ENCODE measurements around the gene B4GALT4.
"Not testable (repeated sequence)": the region's sequence is repeated elsewhere in the genome, so short reads cannot be mapped to it uniquely, and the experiment has no call there.

Gene B4GALT4

GRCh38 chr3:119279584-119280243, 39.0 kb upstream of the B4GALT4 start:
- H3K4me2 ChIP-seq (ENCODE audit: insufficient read depth, low read length, poor library complexity, severe bottlenecking) = no peak overlapping the region
- no peak overlapping the region for H3K4ac ChIP-seq (ENCODE audit: low read length)
- H3K9me3 ChIP-seq (replicated peaks in 1 of 2; ENCODE audit: control insufficient read depth in 2 of 2, insufficient read depth in 1 of 2, low read depth in 1 of 2, low read length in 2 of 2) = peaks cover 2 to 14% of the 10 kb centered on the region in 2 donors
- peak overlapping the region; percentile 67 for H2BK5ac ChIP-seq (ENCODE audit: low read length)
- H3K14ac ChIP-seq (ENCODE audit: low read length) = no peak overlapping the region
- no peaks in the 10 kb centered on the region for H3K27me3 ChIP-seq (ENCODE audit: control insufficient read depth in 3 of 3, insufficient read depth in 3 of 3, low read depth in 1 of 3, low read length in 3 of 3)
- H4K8ac ChIP-seq (ENCODE audit: low read depth, low read length) = no peak overlapping the region
- H3K9ac ChIP-seq (ENCODE audit: low read depth, low read length, poor library complexity) = no peak overlapping the region
- no peaks in the 10 kb centered on the region for H3K79me1 ChIP-seq (ENCODE audit: low read depth, low read length)
- H3K23ac ChIP-seq (ENCODE audit: low read depth, low read length, poor library complexity) = no peak overlapping the region
- H3K36me3 ChIP-seq (replicated peaks in 1 of 2; ENCODE audit: control insufficient read depth in 2 of 2, insufficient read depth in 2 of 2, low read length in 2 of 2) = no peaks in the 10 kb centered on the region
- DNase-seq (ENCODE audit: low spot score) = no peak
- peaks cover 10 to 11% of the 10 kb centered on the region in 2 donors for H3K4me1 ChIP-seq (ENCODE audit: control insufficient read depth in 2 of 2, insufficient read depth in 1 of 2, low read depth in 1 of 2, low read length in 2 of 2)
- no peak overlapping the region for H2AK5ac ChIP-seq (ENCODE audit: low read depth, low read length)
- H3K18ac ChIP-seq (ENCODE audit: low read length) = peak overlapping the region; percentile 87
- WGBS, 2 donors (ENCODE audit: extremely low coverage in 2 of 2, insufficient read length in 2 of 2, insufficient replicate concordance in 1 of 2) = no CpG with 5 or more reads among the region's 5 CpGs
- peak overlapping the region; percentile 93 for H2AFZ ChIP-seq (ENCODE audit: low read length)
- no peak overlapping the region for H3K4me3 ChIP-seq (ENCODE audit: low read length in 2 of 2)
- no peak overlapping the region for H4K91ac ChIP-seq (ENCODE audit: low read depth, low read length, poor library complexity)
- peak overlapping the region; percentile 33 for H2BK12ac ChIP-seq (ENCODE audit: low read length)
- H3K27ac ChIP-seq (replicated peaks; ENCODE audit: low read length) = peak overlapping the region; percentile 71
- no peak overlapping the region for H2BK15ac ChIP-seq (ENCODE audit: low read length)
- H2BK120ac ChIP-seq (ENCODE audit: low read depth, low read length) = peak overlapping the region; percentile 2

- peak; percentile 56 for DNase-seq (ENCODE audit: low spot score)
- no peaks in the 10 kb centered on the region for H3K79me1 ChIP-seq (ENCODE audit: low read depth, low read length)
- H3K4me2 ChIP-seq (ENCODE audit: insufficient read depth, low read length, poor library complexity, severe bottlenecking) = no peak overlapping the region
- peaks cover 10 to 11% of the 10 kb centered on the region in 2 donors for H3K4me1 ChIP-seq (ENCODE audit: control insufficient read depth in 2 of 2, insufficient read depth in 1 of 2, low read depth in 1 of 2, low read length in 2 of 2)
- peak overlapping the region; percentile 93 for H2AFZ ChIP-seq (ENCODE audit: low read length)
- no peak overlapping the region for H2BK120ac ChIP-seq (ENCODE audit: low read depth, low read length)
- no peaks in the 10 kb centered on the region for H3K27me3 ChIP-seq (ENCODE audit: control insufficient read depth in 3 of 3, insufficient read depth in 3 of 3, low read depth in 1 of 3, low read length in 3 of 3)
- H2BK5ac ChIP-seq (ENCODE audit: low read length) = no peak overlapping the region
- no peak overlapping the region for H3K18ac ChIP-seq (ENCODE audit: low read length)
- H3K14ac ChIP-seq (ENCODE audit: low read length) = no peak overlapping the region
- no peak overlapping the region for H2BK15ac ChIP-seq (ENCODE audit: low read length)
- no peak overlapping the region for H3K23ac ChIP-seq (ENCODE audit: low read depth, low read length, poor library complexity)
- peak overlapping the region; percentile 91 for H3K27ac ChIP-seq (replicated peaks; ENCODE audit: low read length)
- H3K9ac ChIP-seq (ENCODE audit: low read depth, low read length, poor library complexity) = no peak overlapping the region
- H3K4ac ChIP-seq (ENCODE audit: low read length) = no peak overlapping the region
- no peaks in the 10 kb centered on the region for H3K36me3 ChIP-seq (replicated peaks in 1 of 2; ENCODE audit: control insufficient read depth in 2 of 2, insufficient read depth in 2 of 2, low read length in 2 of 2)
- peaks cover 2 to 14% of the 10 kb centered on the region in 2 donors for H3K9me3 ChIP-seq (replicated peaks in 1 of 2; ENCODE audit: control insufficient read depth in 2 of 2, insufficient read depth in 1 of 2, low read depth in 1 of 2, low read length in 2 of 2)
- no peak overlapping the region for H2AK5ac ChIP-seq (ENCODE audit: low read depth, low read length)
- no peak overlapping the region for H2BK12ac ChIP-seq (ENCODE audit: low read length)
- no CpG with 5 or more reads among the region's 6 CpGs for WGBS, 2 donors (ENCODE audit: extremely low coverage in 2 of 2, insufficient read length in 2 of 2, insufficient replicate concordance in 1 of 2)
- no peak overlapping the region for H3K4me3 ChIP-seq (ENCODE audit: low read length in 2 of 2)
- no peak overlapping the region for H4K91ac ChIP-seq (ENCODE audit: low read depth, low read length, poor library complexity)
- no peak overlapping the region for H4K8ac ChIP-seq (ENCODE audit: low read depth, low read length)
Observed at GRCh38 chr3:119279101-119279554, 38.5 kb upstream of the B4GALT4 start.

GRCh38 chr3:119276680-119277079, 36.0 kb upstream of the B4GALT4 start:
- Histone ChIP-seq H2AFZ (ENCODE audit: low read length) (no peak overlapping the region), H3K9ac (ENCODE audit: low read depth, low read length, poor library complexity) (no peak overlapping the region), H2BK12ac (ENCODE audit: low read length) (no peak overlapping the region), H2BK15ac (ENCODE audit: low read length) (no peak overlapping the region), H3K27me3 (ENCODE audit: control insufficient read depth in 3 of 3, insufficient read depth in 3 of 3, low read depth in 1 of 3, low read length in 3 of 3) (no peaks in the 10 kb centered on the region), H2BK5ac (ENCODE audit: low read length) (peak overlapping the region; percentile 35), H3K4me2 (ENCODE audit: insufficient read depth, low read length, poor library complexity, severe bottlenecking) (no peak overlapping the region), H3K18ac (ENCODE audit: low read length) (peak overlapping the region; percentile 12), H3K9me3 (replicated peaks in 1 of 2; ENCODE audit: control insufficient read depth in 2 of 2, insufficient read depth in 1 of 2, low read depth in 1 of 2, low read length in 2 of 2) (peaks cover 0 to 3% of the 10 kb centered on the region in 2 donors), H3K14ac (ENCODE audit: low read length) (no peak overlapping the region), H3K4me3 (ENCODE audit: low read length in 2 of 2) (no peak overlapping the region), H3K36me3 (replicated peaks in 1 of 2; ENCODE audit: control insufficient read depth in 2 of 2, insufficient read depth in 2 of 2, low read length in 2 of 2) (no peaks in the 10 kb centered on the region), H4K91ac (ENCODE audit: low read depth, low read length, poor library complexity) (no peak overlapping the region), H3K4ac (ENCODE audit: low read length) (no peak overlapping the region), H3K27ac (replicated peaks; ENCODE audit: low read length) (no peak overlapping the region), H2BK120ac (ENCODE audit: low read depth, low read length) (no peak overlapping the region), H2AK5ac (ENCODE audit: low read depth, low read length) (no peak overlapping the region), H3K4me1 (ENCODE audit: control insufficient read depth in 2 of 2, insufficient read depth in 1 of 2, low read depth in 1 of 2, low read length in 2 of 2) (peaks cover 10 to 11% of the 10 kb centered on the region in 2 donors), H3K79me1 (ENCODE audit: low read depth, low read length) (no peaks in the 10 kb centered on the region), H4K8ac (ENCODE audit: low read depth, low read length) (no peak overlapping the region), H3K23ac (ENCODE audit: low read depth, low read length, poor library complexity) (no peak overlapping the region)
- DNase-seq (ENCODE audit: low spot score) = no peak
- whole genome bisulfite sequencing, 2 donors (ENCODE audit: extremely low coverage in 2 of 2, insufficient read length in 2 of 2, insufficient replicate concordance in 1 of 2) = no CpG with 5 or more reads among the region's 5 CpGs

GRCh38 chr3:119270212-119270611, 29.5 kb upstream of the B4GALT4 start:
- H3K4me3 ChIP-seq (ENCODE audit: low read length in 2 of 2); H3K9ac ChIP-seq (ENCODE audit: low read depth, low read length, poor library complexity); H3K4me2 ChIP-seq (ENCODE audit: insufficient read depth, low read length, poor library complexity, severe bottlenecking); H2AK5ac ChIP-seq (ENCODE audit: low read depth, low read length); DNase-seq (ENCODE audit: low spot score); H3K79me1 ChIP-seq (ENCODE audit: low read depth, low read length); H3K18ac ChIP-seq (ENCODE audit: low read length); H3K27me3 ChIP-seq (ENCODE audit: control insufficient read depth in 3 of 3, insufficient read depth in 3 of 3, low read depth in 1 of 3, low read length in 3 of 3); H2BK120ac ChIP-seq (ENCODE audit: low read depth, low read length); H3K4me1 ChIP-seq (ENCODE audit: control insufficient read depth in 2 of 2, insufficient read depth in 1 of 2, low read depth in 1 of 2, low read length in 2 of 2); H4K91ac ChIP-seq (ENCODE audit: low read depth, low read length, poor library complexity); H3K9me3 ChIP-seq (replicated peaks in 1 of 2; ENCODE audit: control insufficient read depth in 2 of 2, insufficient read depth in 1 of 2, low read depth in 1 of 2, low read length in 2 of 2); H4K8ac ChIP-seq (ENCODE audit: low read depth, low read length); H2BK15ac ChIP-seq (ENCODE audit: low read length); H3K23ac ChIP-seq (ENCODE audit: low read depth, low read length, poor library complexity); H3K27ac ChIP-seq (replicated peaks; ENCODE audit: low read length); H3K4ac ChIP-seq (ENCODE audit: low read length); H3K14ac ChIP-seq (ENCODE audit: low read length); H2AFZ ChIP-seq (ENCODE audit: low read length); H3K36me3 ChIP-seq (replicated peaks in 1 of 2; ENCODE audit: control insufficient read depth in 2 of 2, insufficient read depth in 2 of 2, low read length in 2 of 2); H2BK12ac ChIP-seq (ENCODE audit: low read length); H2BK5ac ChIP-seq (ENCODE audit: low read length): not testable (repeated sequence)
- no CpG with 5 or more reads among the region's 2 CpGs for WGBS, 2 donors (ENCODE audit: extremely low coverage in 2 of 2, insufficient read length in 2 of 2, insufficient replicate concordance in 1 of 2)

All from neuronal stem cell (in vitro differentiated cells).